Cardiac muscle cell (in vitro differentiated cells and primary cell): Measurements from ENCODE around the gene FGD6. TPM values are rescaled to one million over a fixed set of nuclear protein-coding genes. Genes with fewer than 3 reads are reported as not detected.
"Not testable (repeated sequence)": the region's sequence is repeated elsewhere in the genome, so short reads cannot be mapped to it uniquely, and the experiment has no call there.

Source experiments
- DNase-seq, 2 donors: peaks; one replicate each; pipeline versions ENCODE4 v3.0.0 to v3.0.0-alpha.2; 2010 to 2017; ENCODE audit warnings: low read depth in 1 of 2, low spot score in 1 of 2
- H3K27ac ChIP-seq: fragments of 200-600 bp; sonication (generic); 2 replicates; pipeline ENCODE4 v1.5.1; 2016
- H3K27me3 ChIP-seq: fragments of 200-600 bp; sonication (generic); 2 replicates; pipeline ENCODE4 v1.6.0; 2016; ENCODE audit warnings: control low read depth
- H3K36me3 ChIP-seq: fragments of 200-600 bp; sonication (generic); 2 replicates; pipeline ENCODE4 v1.5.1; 2016; ENCODE audit warnings: control low read depth
- H3K4me1 ChIP-seq: fragments of 200-600 bp; sonication (generic); 2 replicates; pipeline ENCODE4 v1.8.1; 2017; ENCODE audit warnings: low read depth, mild to moderate bottlenecking, mixed run types
- H3K4me3 ChIP-seq: fragments of 200-600 bp; sonication (generic); 2 replicates; pipeline ENCODE4 v1.5.1; 2016; ENCODE audit warnings: mild to moderate bottlenecking
- H3K9me3 ChIP-seq: fragments of 200-600 bp; sonication (generic); 2 replicates; pipeline ENCODE4 v1.5.1; 2017; ENCODE audit warnings: low read depth, mild to moderate bottlenecking, control low read depth
- polyA plus RNA-seq: library from polyadenylated mRNA; unstranded; fragments of >200 nt; fragmentation: Nextera tagmentation; extraction: Ambion mirVana; gene quantifications from 2 replicates; pipeline ENCODE4 v1.2.1, GENCODE V29; 2016
- total RNA-seq: library from RNA; depleted of rRNA; stranded (reverse); fragments of >200 nt; gene quantifications from 2 replicates; pipeline ENCODE4 v1.2.3, GENCODE V29; 2016
- TF ChIP-seq, protein P1 (sequence below): IDR thresholded peaks from 2 replicates; pipeline ENCODE4 v1.5.1; 2012; ENCODE audit warnings: low read depth, mild to moderate bottlenecking, low read length

Gene FGD6
- total and polyA plus RNA-seq, 2 experiments from 2014 or later = 10.7 to 19.4 TPM

DNA sequence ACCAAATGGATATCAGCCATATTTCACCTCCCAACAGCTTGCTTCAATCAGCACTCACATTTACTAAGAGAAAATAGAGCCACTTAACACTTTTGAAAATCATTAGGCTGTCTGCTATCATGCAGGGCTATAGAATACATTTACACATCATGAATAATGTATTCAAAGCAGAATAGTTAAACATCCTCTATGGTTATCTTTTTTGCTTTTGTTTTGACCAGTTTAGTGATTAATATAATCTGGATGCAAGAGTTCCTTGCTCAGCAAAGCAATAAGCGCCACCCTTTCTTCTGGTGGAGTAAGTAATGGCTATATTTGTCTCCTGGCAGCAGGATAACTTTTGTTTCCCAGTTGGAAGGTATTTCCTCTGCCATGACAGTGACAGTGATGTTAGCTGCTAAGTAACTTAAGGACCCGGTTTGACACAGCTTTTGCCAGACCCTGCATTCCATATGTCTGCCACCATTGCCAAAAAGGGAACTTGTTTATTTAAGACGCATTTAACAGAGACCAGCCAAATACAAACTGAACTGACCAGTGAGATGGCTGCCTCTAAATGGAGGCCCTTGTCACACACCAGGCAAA is 73.6 kb downstream of the FGD6 start:
- no peak overlapping the region for H3K4me3 ChIP-seq
- H3K27ac ChIP-seq = peak overlapping the region; percentile 91
- H3K9me3 ChIP-seq = no peaks in the 10 kb centered on the region
- TF ChIP-seq, protein P1, sequence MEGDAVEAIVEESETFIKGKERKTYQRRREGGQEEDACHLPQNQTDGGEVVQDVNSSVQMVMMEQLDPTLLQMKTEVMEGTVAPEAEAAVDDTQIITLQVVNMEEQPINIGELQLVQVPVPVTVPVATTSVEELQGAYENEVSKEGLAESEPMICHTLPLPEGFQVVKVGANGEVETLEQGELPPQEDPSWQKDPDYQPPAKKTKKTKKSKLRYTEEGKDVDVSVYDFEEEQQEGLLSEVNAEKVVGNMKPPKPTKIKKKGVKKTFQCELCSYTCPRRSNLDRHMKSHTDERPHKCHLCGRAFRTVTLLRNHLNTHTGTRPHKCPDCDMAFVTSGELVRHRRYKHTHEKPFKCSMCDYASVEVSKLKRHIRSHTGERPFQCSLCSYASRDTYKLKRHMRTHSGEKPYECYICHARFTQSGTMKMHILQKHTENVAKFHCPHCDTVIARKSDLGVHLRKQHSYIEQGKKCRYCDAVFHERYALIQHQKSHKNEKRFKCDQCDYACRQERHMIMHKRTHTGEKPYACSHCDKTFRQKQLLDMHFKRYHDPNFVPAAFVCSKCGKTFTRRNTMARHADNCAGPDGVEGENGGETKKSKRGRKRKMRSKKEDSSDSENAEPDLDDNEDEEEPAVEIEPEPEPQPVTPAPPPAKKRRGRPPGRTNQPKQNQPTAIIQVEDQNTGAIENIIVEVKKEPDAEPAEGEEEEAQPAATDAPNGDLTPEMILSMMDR = no peak
- H3K27me3 ChIP-seq = no peaks in the 10 kb centered on the region
- H3K4me1 ChIP-seq = peaks cover 15% of the 10 kb centered on the region
- peak; percentile 38 to 46 for DNase-seq
- no peaks in the 10 kb centered on the region for H3K36me3 ChIP-seq

DNA sequence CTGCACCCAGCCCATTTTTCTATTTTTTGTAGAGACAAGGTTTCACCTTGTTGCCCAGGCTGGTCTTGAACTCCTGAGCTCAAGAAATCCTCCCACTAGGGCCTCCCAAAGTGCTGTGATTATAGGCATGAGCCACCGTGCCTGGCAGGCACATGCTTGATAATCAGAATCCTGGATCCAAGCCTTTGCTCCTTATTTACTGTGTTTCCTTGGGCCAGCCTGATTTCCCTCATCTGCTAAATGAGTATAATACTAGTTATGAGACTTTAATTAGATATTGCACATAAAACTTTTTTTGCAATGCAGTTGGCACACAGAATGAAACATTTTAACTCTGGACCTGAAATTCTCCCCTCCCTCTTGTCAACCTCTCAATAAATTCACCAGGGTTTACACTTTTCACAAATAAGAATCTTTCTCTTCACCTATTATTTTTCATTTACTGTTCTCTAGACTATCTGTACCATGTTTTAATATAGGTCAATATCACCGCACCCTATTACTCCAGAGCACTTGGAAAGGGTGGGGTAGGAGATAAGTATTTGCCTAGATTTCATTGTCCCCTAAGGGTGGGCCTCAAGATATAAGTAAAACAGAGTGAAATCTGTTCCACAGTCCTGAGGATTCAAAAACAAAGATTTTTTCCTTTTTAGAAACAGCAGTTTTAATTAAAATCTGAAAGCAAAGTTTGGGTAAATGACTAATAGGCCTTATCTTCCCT is 74.7 kb downstream of the FGD6 start:
- Histone ChIP-seq H3K36me3 (peaks cover 3% of the 10 kb centered on the region), H3K27me3 (no peaks in the 10 kb centered on the region), H3K9me3 (no peaks in the 10 kb centered on the region), H3K27ac (no peak overlapping the region), H3K4me1 (peaks cover 15% of the 10 kb centered on the region), H3K4me3 (no peak overlapping the region)
- no peak for DNase-seq
- TF ChIP-seq, protein P1 = no peak

DNA sequence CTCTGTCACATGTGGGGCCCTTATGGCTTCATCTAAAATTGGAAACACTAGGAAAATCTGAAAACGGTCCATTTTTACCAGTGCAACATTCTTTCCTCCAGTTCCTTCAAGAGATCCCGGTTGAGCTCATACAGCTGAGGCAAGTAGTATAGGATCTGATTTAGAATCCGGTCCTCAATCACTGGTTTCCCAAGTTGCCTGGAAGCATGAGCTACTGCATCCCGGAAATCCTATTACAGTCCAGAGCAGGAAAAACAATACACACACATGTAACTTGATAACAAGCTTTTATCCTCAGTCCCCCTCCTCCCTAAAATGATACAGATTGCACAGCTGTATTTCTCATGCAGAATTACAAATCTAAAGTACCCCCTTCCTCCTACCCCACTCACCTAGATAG is 76.0 kb downstream of the FGD6 start:
- Histone ChIP-seq H3K4me1 (peaks cover 15% of the 10 kb centered on the region), H3K4me3 (no peak overlapping the region), H3K27me3 (no peaks in the 10 kb centered on the region), H3K36me3 (peaks cover 13% of the 10 kb centered on the region), H3K27ac (no peak overlapping the region), H3K9me3 (no peaks in the 10 kb centered on the region)
- no peak for DNase-seq
- TF ChIP-seq, protein P1 = no peak

DNA sequence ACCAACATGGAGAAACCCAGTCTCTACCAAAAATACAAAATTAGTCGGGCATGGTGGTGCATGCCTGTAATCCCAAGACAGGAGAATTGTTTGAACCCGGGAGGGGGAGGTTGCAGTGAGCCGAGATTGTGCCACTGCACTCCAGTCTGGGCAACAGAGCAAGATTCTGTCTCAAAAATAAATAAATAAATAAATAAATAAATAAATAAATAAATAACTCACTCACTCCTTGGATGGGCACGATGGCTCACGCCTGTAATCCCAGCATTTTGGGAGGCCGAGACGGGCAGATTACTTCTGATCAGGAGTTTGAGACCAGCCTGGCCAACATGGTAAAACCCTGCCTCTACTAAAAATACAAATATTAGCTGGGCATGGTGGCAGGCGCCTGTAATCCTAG is 79.2 kb downstream of the FGD6 start:
- not testable (repeated sequence) for H3K27me3 ChIP-seq, H3K27ac ChIP-seq, DNase-seq, H3K4me1 ChIP-seq, H3K4me3 ChIP-seq, H3K9me3 ChIP-seq
- peaks cover 30% of the 10 kb centered on the region for H3K36me3 ChIP-seq

DNA sequence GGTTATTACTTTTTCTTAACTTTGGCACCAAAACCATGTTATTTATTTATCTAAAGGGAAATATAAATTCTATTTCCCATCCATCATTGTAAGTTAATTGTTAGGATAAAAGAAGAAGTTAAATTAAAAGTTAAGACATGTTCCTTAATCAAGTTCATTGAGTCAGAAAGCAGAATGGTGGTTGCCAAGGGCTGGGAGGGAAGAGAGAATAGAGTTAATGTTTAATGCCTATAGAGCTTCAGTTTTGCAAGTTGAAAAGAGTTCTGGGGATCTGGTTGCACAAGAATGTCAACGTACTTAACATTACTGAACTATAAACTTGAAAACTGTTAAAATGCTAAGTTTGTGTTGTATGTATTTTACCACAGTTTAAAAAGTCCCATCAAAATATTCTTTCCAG is 80.7 kb downstream of the FGD6 start:
- Histone ChIP-seq H3K27me3 (no peaks in the 10 kb centered on the region), H3K27ac (no peak overlapping the region), H3K9me3 (no peaks in the 10 kb centered on the region), H3K4me3 (no peak overlapping the region), H3K36me3 (peaks cover 30% of the 10 kb centered on the region), H3K4me1 (no peaks in the 10 kb centered on the region)
- DNase-seq = no peak
- TF ChIP-seq, protein P1 = no peak

DNA sequence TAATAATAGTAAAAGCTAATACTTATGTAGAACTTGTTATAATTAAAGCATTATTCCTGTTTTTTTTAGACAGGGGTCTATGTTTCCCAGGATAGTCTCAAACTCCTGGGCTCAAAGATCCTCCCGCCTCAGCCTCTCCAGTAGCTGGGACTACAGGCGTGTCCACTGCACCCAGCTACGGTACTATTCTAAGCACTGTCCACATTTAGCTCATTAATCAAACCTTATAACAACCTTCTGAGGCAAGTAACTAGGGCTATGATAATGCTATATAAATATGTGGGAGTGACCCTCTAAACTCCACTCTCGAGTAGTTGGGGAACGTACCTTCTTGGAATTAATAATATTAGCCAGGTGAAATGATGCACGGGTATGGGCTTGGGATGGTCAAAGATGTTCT is 83.2 kb downstream of the FGD6 start:
- Histone ChIP-seq H3K36me3 (peaks cover 30% of the 10 kb centered on the region), H3K27ac (no peak overlapping the region), H3K4me3 (no peak overlapping the region), H3K4me1 (no peaks in the 10 kb centered on the region), H3K27me3 (no peaks in the 10 kb centered on the region), H3K9me3 (no peaks in the 10 kb centered on the region)
- TF ChIP-seq, protein P1 = no peak
- no peak for DNase-seq
